Measurements from ENCODE around the gene DUSP6. TPM values are rescaled to one million over a fixed set of nuclear protein-coding genes. Genes with fewer than 3 reads are reported as not detected.

DUSP6 gene
- total RNA-seq, 2 donors from 2014 or later = 115 to 182 TPM

- peak overlapping the region; percentile 97 for H3K4me3 Mint-ChIP-seq
Observed at GRCh38 chr12:89353823-89354611, 1.7 kb upstream of the DUSP6 start.

GRCh38 chr12:89353188-89353822 lies 1.0 kb upstream of the DUSP6 start:
- peak overlapping the region; percentile 97 for H3K4me3 Mint-ChIP-seq
- DNase-seq (peak; percentile 66 to 79), ATAC-seq (replicated peaks in 1 of 2) (peak; percentile 38 to 50)
- H3K36me3 Mint-ChIP-seq (ENCODE audit: insufficient read depth in 2 of 2) = peaks cover 22 to 28% of the 10 kb centered on the region in 2 donors
- H3K4me1 Mint-ChIP-seq (ENCODE audit: low read depth) = peaks cover 42% of the 10 kb centered on the region
- peak overlapping the region; percentile 96 for H3K27ac Mint-ChIP-seq
- no peaks in the 10 kb centered on the region for H3K9me3 Mint-ChIP-seq
- H3K27me3 Mint-ChIP-seq (ENCODE audit: low read depth) = peaks cover 11% of the 10 kb centered on the region

More at GRCh38 chr12:89353823-89354611, 1.7 kb upstream of the DUSP6 start:
- Mint-ChIP-seq H3K27ac (peak overlapping the region; percentile 91), H3K36me3 (ENCODE audit: insufficient read depth in 2 of 2) (peaks cover 19 to 22% of the 10 kb centered on the region in 2 donors), H3K4me1 (ENCODE audit: low read depth) (peaks cover 34% of the 10 kb centered on the region), H3K9me3 (no peaks in the 10 kb centered on the region), H3K27me3 (ENCODE audit: low read depth) (peaks cover 11% of the 10 kb centered on the region)
- ATAC-seq (replicated peaks in 1 of 2) = peak; percentile 48 to 52
- peak; percentile 84 to 86 for DNase-seq

GRCh38 chr12:89352242-89352491 lies 134 bp downstream of the DUSP6 start:
- H3K27me3 Mint-ChIP-seq (ENCODE audit: low read depth) = peaks cover 11% of the 10 kb centered on the region
- H3K9me3 Mint-ChIP-seq = no peaks in the 10 kb centered on the region
- ATAC-seq (replicated peaks in 1 of 2) (no peak), DNase-seq (no peak)
- H3K27ac Mint-ChIP-seq = peak overlapping the region; percentile 96
- peak overlapping the region; percentile 97 for H3K4me3 Mint-ChIP-seq
- peaks cover 27 to 37% of the 10 kb centered on the region in 2 donors for H3K36me3 Mint-ChIP-seq (ENCODE audit: insufficient read depth in 2 of 2)
- peaks cover 53% of the 10 kb centered on the region for H3K4me1 Mint-ChIP-seq (ENCODE audit: low read depth)

- peak; percentile 51 to 52 for DNase-seq
- H3K4me1 Mint-ChIP-seq (ENCODE audit: low read depth) = peaks cover 58% of the 10 kb centered on the region
- ATAC-seq (replicated peaks in 1 of 2) = peak; percentile 11 to 30
- peak overlapping the region; percentile 97 for H3K4me3 Mint-ChIP-seq
- H3K27ac Mint-ChIP-seq = peak overlapping the region; percentile 96
- H3K36me3 Mint-ChIP-seq (ENCODE audit: insufficient read depth in 2 of 2) = peaks cover 27 to 37% of the 10 kb centered on the region in 2 donors
- H3K9me3 Mint-ChIP-seq = no peaks in the 10 kb centered on the region
- H3K27me3 Mint-ChIP-seq (ENCODE audit: low read depth) = peaks cover 11% of the 10 kb centered on the region
Observed at GRCh38 chr12:89351489-89352241, 636 bp downstream of the DUSP6 start.

GRCh38 chr12:89350630-89351488 lies 1.4 kb downstream of the DUSP6 start:
- ATAC-seq (replicated peaks in 1 of 2) (no peak), DNase-seq (peak in 1 of 2 donors; percentile 16)
- Mint-ChIP-seq H3K4me1 (ENCODE audit: low read depth) (peaks cover 63% of the 10 kb centered on the region), H3K4me3 (peak overlapping the region; percentile 97), H3K27me3 (ENCODE audit: low read depth) (peaks cover 10% of the 10 kb centered on the region), H3K9me3 (no peaks in the 10 kb centered on the region), H3K27ac (peak overlapping the region; percentile 96), H3K36me3 (ENCODE audit: insufficient read depth in 2 of 2) (peaks cover 29 to 39% of the 10 kb centered on the region in 2 donors)

- H3K27ac Mint-ChIP-seq = peak overlapping the region; percentile 96
- ATAC-seq (replicated peaks in 1 of 2) = no peak
Observed at GRCh38 chr12:89350260-89350629, 2.1 kb downstream of the DUSP6 start.

GRCh38 chr12:89349814-89350213 lies 2.5 kb downstream of the DUSP6 start:
- DNase-seq = no peak
- Mint-ChIP-seq H3K9me3 (no peaks in the 10 kb centered on the region), H3K4me1 (ENCODE audit: low read depth) (peaks cover 61% of the 10 kb centered on the region), H3K27me3 (ENCODE audit: low read depth) (no peaks in the 10 kb centered on the region), H3K4me3 (peak overlapping the region; percentile 97), H3K27ac (peak overlapping the region; percentile 96), H3K36me3 (ENCODE audit: insufficient read depth in 2 of 2) (peaks cover 29 to 38% of the 10 kb centered on the region in 2 donors)
- ATAC-seq (replicated peaks in 1 of 2) = no peak

More at GRCh38 chr12:89350260-89350629, 2.1 kb downstream of the DUSP6 start:
- Mint-ChIP-seq H3K4me1 (ENCODE audit: low read depth) (peaks cover 63% of the 10 kb centered on the region), H3K9me3 (no peaks in the 10 kb centered on the region), H3K36me3 (ENCODE audit: insufficient read depth in 2 of 2) (peaks cover 29 to 38% of the 10 kb centered on the region in 2 donors), H3K27me3 (ENCODE audit: low read depth) (peaks cover 4% of the 10 kb centered on the region), H3K4me3 (peak overlapping the region; percentile 97)
- no peak for DNase-seq

- H3K27me3 Mint-ChIP-seq (ENCODE audit: low read depth) = no peaks in the 10 kb centered on the region
- ATAC-seq (replicated peaks in 1 of 2) (no peak), DNase-seq (no peak)
- H3K9me3 Mint-ChIP-seq = no peaks in the 10 kb centered on the region
- H3K4me1 Mint-ChIP-seq (ENCODE audit: low read depth) = peaks cover 54% of the 10 kb centered on the region
- peak overlapping the region; percentile 97 for H3K4me3 Mint-ChIP-seq
- H3K27ac Mint-ChIP-seq = peak overlapping the region; percentile 66
- peaks cover 27 to 38% of the 10 kb centered on the region in 2 donors for H3K36me3 Mint-ChIP-seq (ENCODE audit: insufficient read depth in 2 of 2)
Observed at GRCh38 chr12:89348894-89349699, 3.2 kb downstream of the DUSP6 start.

- Mint-ChIP-seq H3K27me3 (ENCODE audit: low read depth) (no peaks in the 10 kb centered on the region), H3K9me3 (no peaks in the 10 kb centered on the region), H3K36me3 (ENCODE audit: insufficient read depth in 2 of 2) (peaks cover 26 to 38% of the 10 kb centered on the region in 2 donors), H3K4me3 (peak overlapping the region; percentile 85 to 97), H3K4me1 (ENCODE audit: low read depth) (peaks cover 49% of the 10 kb centered on the region), H3K27ac (peak overlapping the region; percentile 25)
- DNase-seq = no peak
- no peak for ATAC-seq (replicated peaks in 1 of 2)
Observed at GRCh38 chr12:89347325-89347829, 4.9 kb downstream of the DUSP6 start.

- DNase-seq (no peak), ATAC-seq (replicated peaks in 1 of 2) (no peak)
- peaks cover 23 to 38% of the 10 kb centered on the region in 2 donors for H3K36me3 Mint-ChIP-seq (ENCODE audit: insufficient read depth in 2 of 2)
- peak overlapping the region; percentile 97 for H3K27ac Mint-ChIP-seq
- H3K4me1 Mint-ChIP-seq (ENCODE audit: low read depth) = peaks cover 49% of the 10 kb centered on the region
- H3K4me3 Mint-ChIP-seq = peak overlapping the region; percentile 85 to 97
- H3K9me3 Mint-ChIP-seq = no peaks in the 10 kb centered on the region
- no peaks in the 10 kb centered on the region for H3K27me3 Mint-ChIP-seq (ENCODE audit: low read depth)
Observed at GRCh38 chr12:89346741-89347324, 5.5 kb downstream of the DUSP6 start.

Data from activated T-cell treated with anti-CD3 and anti-CD28 coated beads, Interleukin-2, amount 50 U/mL, for 72 hours (primary cell).